Left ventricle myocardium inferior (tissue), 1 donor: ENCODE results near the gene AKAP6. TPM values are rescaled to one million over a fixed set of nuclear protein-coding genes. Genes with fewer than 3 reads are reported as not detected.

Experiments
- DNase-seq: peaks from one replicate; pipeline ENCODE4 v3.0.0-alpha.2; 2020
- H3K27ac ChIP-seq: fragments of 200-600 bp; replicated peaks from 2 replicates; pipeline ENCODE4 v1.8.0; 2021
- H3K27me3 ChIP-seq: fragments of 200-600 bp; 2 replicates; pipeline ENCODE4 v1.8.0; 2021; ENCODE audit warnings: low read depth
- H3K36me3 ChIP-seq: fragments of 200-600 bp; 2 replicates; pipeline ENCODE4 v1.8.0; 2021
- H3K4me1 ChIP-seq: fragments of 200-600 bp; 2 replicates; pipeline ENCODE4 v1.8.0; 2021
- H3K4me3 ChIP-seq: fragments of 200-600 bp; 2 replicates; pipeline ENCODE4 v1.8.0; 2021; ENCODE audit warnings: mild to moderate bottlenecking, moderate library complexity
- H3K9me3 ChIP-seq: fragments of 200-600 bp; replicated peaks from 2 replicates; pipeline ENCODE4 v1.8.0; 2021
- intact Hi-C: fragments of 100-400 bp; cut with micrococcal nuclease; formaldehyde crosslinking; loops from one replicate; pipeline ENCODE4 v1.11.0; 2022
- total RNA-seq: library from RNA; stranded (reverse); fragmentation: NEBNext Ultra II Directional; extraction: Animal tissue kit (Norgen Biotek cat#: 25700); gene quantifications from one replicate; pipeline ENCODE4 v1.2.1, GENCODE V29; 2021
- TF ChIP-seq, protein P1 (sequence below): fragments of 200-600 bp; IDR thresholded peaks from 2 replicates; pipeline ENCODE4 v1.8.0; 2021; ENCODE audit warnings: antibody characterized with exemption, mild to moderate bottlenecking, borderline replicate concordance
- donor health status: DM: no; HTN: yes; CAD: no; lungs with severe emphysema.

Gene AKAP6
- total RNA-seq, 1 donor from 2014 or later: 218 TPM

DNA sequence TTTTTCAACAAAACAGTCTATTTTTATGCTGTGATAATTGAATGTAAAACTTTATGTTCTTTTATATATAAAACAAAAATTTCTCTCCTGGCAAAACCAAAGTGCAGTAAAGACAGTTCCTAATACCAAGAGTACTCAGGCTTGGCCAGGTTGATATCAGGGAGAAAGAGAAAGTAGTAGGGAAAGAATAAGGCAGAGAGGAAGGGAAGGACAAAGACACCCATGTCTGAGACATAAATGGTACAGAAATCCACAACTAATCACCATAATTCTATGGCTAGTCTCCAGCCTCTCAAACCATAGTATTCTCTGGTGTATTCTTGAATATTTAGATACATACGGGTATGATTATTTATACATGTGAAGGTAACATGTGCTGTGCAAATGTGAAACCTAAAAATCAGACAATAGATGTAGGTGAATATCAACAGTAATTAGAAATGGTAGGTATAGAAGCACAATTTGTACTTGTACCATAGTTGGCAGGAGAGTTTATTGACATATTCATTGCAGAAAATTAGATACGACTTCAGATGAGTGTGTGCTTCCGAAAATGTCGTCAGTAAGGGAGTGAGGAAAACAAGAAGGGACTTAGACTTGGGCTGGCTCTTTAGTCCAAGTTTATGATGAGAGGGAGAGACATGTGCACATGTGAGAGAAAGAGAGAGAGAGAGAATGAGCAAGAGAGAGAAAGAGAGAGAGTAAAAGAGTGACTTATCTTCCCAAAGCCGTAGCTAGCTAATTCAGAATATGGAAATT is 378.8 kb downstream of the AKAP6 start:
- TF ChIP-seq, protein P1, sequence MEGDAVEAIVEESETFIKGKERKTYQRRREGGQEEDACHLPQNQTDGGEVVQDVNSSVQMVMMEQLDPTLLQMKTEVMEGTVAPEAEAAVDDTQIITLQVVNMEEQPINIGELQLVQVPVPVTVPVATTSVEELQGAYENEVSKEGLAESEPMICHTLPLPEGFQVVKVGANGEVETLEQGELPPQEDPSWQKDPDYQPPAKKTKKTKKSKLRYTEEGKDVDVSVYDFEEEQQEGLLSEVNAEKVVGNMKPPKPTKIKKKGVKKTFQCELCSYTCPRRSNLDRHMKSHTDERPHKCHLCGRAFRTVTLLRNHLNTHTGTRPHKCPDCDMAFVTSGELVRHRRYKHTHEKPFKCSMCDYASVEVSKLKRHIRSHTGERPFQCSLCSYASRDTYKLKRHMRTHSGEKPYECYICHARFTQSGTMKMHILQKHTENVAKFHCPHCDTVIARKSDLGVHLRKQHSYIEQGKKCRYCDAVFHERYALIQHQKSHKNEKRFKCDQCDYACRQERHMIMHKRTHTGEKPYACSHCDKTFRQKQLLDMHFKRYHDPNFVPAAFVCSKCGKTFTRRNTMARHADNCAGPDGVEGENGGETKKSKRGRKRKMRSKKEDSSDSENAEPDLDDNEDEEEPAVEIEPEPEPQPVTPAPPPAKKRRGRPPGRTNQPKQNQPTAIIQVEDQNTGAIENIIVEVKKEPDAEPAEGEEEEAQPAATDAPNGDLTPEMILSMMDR: no peak
- Histone ChIP-seq H3K27me3 (no peaks in the 10 kb centered on the region), H3K9me3 (no peaks in the 10 kb centered on the region), H3K36me3 (no peaks in the 10 kb centered on the region), H3K4me1 (peaks cover 48% of the 10 kb centered on the region), H3K27ac (peak overlapping the region; percentile 59), H3K4me3 (no peak overlapping the region)
- no peak for DNase-seq
- intact Hi-C loops: no loop called here

DNA sequence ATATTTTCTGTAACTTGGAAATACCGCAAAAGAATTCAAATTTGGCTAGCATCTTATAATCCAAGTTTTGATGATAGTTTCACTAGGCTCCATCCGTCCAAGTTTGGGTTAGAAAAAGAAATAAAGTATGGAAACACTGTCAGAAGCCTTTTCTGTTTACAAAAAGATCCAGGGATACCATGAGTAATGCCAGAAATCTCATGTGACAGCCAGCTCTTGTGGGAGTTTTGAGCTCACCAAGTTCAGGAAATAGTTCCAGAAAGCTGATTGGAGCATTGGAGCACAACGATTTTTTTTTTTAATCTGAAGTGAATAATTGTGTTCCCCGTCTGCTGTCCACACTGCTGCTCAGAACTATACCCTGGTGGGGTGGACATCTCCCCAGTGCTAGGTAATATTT is 379.9 kb downstream of the AKAP6 start:
- Histone ChIP-seq H3K4me3 (no peak overlapping the region), H3K27me3 (no peaks in the 10 kb centered on the region), H3K9me3 (no peaks in the 10 kb centered on the region), H3K27ac (peak overlapping the region; percentile 59), H3K4me1 (peaks cover 38% of the 10 kb centered on the region), H3K36me3 (no peaks in the 10 kb centered on the region)
- intact Hi-C loops: no loop called here
- TF ChIP-seq, protein P1: no peak
- no peak for DNase-seq

DNA sequence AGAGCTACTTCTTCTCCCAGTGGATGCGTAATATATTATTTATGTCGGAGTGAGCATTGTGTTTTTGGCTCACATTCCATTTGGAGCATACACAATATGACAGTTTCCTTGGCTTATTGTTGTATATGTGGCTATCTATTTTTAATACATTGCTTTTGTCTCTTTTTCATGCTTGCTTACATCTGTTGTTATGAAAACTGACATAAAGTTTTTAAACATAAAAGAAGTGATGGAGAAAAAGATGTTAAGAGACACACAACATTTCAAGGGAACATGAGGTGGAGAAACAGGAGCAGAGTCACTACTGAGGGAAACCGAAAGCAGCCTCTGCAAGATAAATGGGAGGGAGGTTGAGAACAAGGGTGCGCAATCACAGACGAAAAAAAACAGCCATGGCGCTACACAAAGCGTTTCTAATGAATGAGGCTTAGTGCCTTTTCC is 381.2 kb downstream of the AKAP6 start:
- TF ChIP-seq, protein P1: no peak
- Histone ChIP-seq H3K4me1 (peaks cover 38% of the 10 kb centered on the region), H3K9me3 (no peaks in the 10 kb centered on the region), H3K36me3 (no peaks in the 10 kb centered on the region), H3K27me3 (no peaks in the 10 kb centered on the region), H3K27ac (peak overlapping the region; percentile 59), H3K4me3 (peak overlapping the region; percentile 10)
- intact Hi-C loops: no loop called here
- DNase-seq: no peak

DNA sequence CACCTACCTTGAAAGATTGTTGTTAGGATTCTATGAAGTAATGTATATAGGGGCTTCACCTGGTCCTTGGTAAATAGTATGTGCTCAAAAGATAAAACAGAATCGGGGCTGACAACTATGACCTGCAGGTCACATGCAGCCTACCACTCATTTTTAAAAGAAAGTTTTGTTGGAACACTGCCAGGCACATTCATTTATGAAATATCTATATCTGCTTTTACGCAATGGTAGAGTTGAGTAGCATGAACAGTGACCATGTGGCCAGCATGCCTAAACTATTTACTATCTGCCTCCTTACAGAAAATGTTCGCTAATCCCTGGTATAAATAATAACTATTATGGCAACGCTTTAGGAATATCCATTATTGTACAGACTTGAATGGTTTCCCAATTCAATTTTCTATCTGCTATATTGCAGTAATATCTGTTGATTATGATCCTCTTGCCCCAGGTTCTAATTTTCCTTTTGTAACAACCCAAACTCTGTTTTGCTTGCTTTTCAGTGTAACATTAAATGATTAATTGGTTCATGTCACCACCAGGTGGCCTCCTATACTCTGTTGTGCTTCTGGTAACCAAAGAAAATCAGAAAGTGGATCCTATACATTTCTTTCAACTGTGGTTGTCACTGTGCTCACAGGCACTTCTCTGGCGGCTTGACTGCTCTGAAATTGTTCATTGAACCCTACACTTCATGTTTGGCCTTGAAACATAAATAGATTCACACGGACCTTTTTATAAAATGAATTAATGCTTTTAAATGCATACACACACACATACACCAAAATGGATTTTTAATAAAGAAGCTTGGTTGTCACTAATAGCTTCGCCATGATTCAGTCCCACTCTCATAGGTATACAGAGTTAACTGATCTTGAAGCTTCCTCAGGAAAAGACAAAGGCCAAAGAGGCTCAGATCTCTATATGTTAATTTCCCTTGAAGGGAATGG is 381.9 kb downstream of the AKAP6 start:
- TF ChIP-seq, protein P1: peak; percentile 67
- H3K9me3 ChIP-seq: no peaks in the 10 kb centered on the region
- no peak for DNase-seq
- peak overlapping the region; percentile 59 for H3K27ac ChIP-seq
- H3K27me3 ChIP-seq: no peaks in the 10 kb centered on the region
- no peaks in the 10 kb centered on the region for H3K36me3 ChIP-seq
- intact Hi-C loops: no loop called here
- H3K4me3 ChIP-seq: peak overlapping the region; percentile 10
- peaks cover 38% of the 10 kb centered on the region for H3K4me1 ChIP-seq

DNA sequence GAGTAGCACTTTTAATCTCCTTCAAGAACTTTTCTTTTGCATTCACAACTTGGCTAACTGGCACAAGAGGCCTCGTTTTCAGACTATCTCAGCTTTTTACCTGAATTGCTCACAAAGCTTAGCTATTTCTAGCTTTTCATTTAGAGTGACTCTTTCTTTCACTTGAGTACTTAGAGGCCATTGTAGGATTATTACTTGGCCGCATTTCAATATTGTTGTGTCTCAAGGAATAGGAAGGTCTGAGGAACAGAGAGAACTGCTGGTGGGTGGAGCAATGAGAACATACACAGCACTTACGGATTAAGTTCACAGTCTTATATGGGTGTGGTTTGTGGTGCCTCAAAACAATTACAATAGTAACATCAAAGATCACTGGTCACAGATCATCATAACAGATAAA is 384.8 kb downstream of the AKAP6 start:
- no peak overlapping the region for H3K27ac ChIP-seq

More for the DNA sequence above, 384.8 kb downstream of the AKAP6 start:
- TF ChIP-seq, protein P1: no peak
- no peaks in the 10 kb centered on the region for H3K27me3 ChIP-seq
- H3K4me1 ChIP-seq: peaks cover 32% of the 10 kb centered on the region
- no peak for DNase-seq
- intact Hi-C loops: no loop called here
- H3K9me3 ChIP-seq: no peaks in the 10 kb centered on the region
- no peaks in the 10 kb centered on the region for H3K36me3 ChIP-seq
- no peak overlapping the region for H3K4me3 ChIP-seq
